Measurements from ENCODE around the gene NKG7. TPM values are rescaled to one million over a fixed set of nuclear protein-coding genes. Genes with fewer than 3 reads are reported as not detected.

Gene NKG7
- total RNA-seq, 3 donors from 2014 or later, result 4.3 to 5.9 (median 4.4) TPM

- intact Hi-C loops (cut with DNase I, micrococcal nuclease), result loop anchor here in 1 of 2 donors (10.0 kb wide), 1 partner anchor 103 kb away; no protein-coding TSS in a partner anchor
- no peaks in the 10 kb centered on the region for H3K9me3 ChIP-seq
- TF ChIP-seq CTCF (IDR thresholded peaks at IDR 0.05), result no peak
Measured at GRCh38 chr19:51331716-51332115, 40.7 kb downstream of the NKG7 start.

GRCh38 chr19:51331193-51331592, 41.3 kb downstream of the NKG7 start:
- ATAC-seq (no peak), DNase-seq (no peak)
- H3K4me1 ChIP-seq (ENCODE audit: low read depth), result no peaks in the 10 kb centered on the region
- no peak for TF ChIP-seq CTCF (IDR thresholded peaks at IDR 0.05)
- no peaks in the 10 kb centered on the region for H3K36me3 ChIP-seq (ENCODE audit: low read depth)
- no peaks in the 10 kb centered on the region for H3K9me3 ChIP-seq
- H3K4me3 ChIP-seq, result no peak overlapping the region
- intact Hi-C loops (cut with DNase I, micrococcal nuclease), result loop anchor here in 1 of 2 donors (10.0 kb wide), 1 partner anchor 104 kb away; no protein-coding TSS in a partner anchor

More at GRCh38 chr19:51331716-51332115, 40.7 kb downstream of the NKG7 start:
- no peak for DNase-seq
- ATAC-seq, result no peak
- Histone ChIP-seq H3K4me3 (no peak overlapping the region), H3K4me1 (ENCODE audit: low read depth) (no peaks in the 10 kb centered on the region), H3K36me3 (ENCODE audit: low read depth) (no peaks in the 10 kb centered on the region)

GRCh38 chr19:51330366-51330765, 42.1 kb downstream of the NKG7 start:
- TF ChIP-seq CTCF (IDR thresholded peaks at IDR 0.05), result no peak
- Histone ChIP-seq H3K36me3 (ENCODE audit: low read depth) (no peaks in the 10 kb centered on the region), H3K9me3 (no peaks in the 10 kb centered on the region), H3K4me1 (ENCODE audit: low read depth) (no peaks in the 10 kb centered on the region), H3K4me3 (no peak overlapping the region)
- no peak for ATAC-seq
- no peak for DNase-seq
- intact Hi-C loops (cut with DNase I, micrococcal nuclease), result loop anchor here in 1 of 2 donors (10.0 kb wide), 1 partner anchor 104 kb away; no protein-coding TSS in a partner anchor

- no peak for TF ChIP-seq CTCF (IDR thresholded peaks at IDR 0.05)
- ATAC-seq (no peak), DNase-seq (no peak)
- intact Hi-C loops (cut with DNase I, micrococcal nuclease), result no loop called here
- no peaks in the 10 kb centered on the region for H3K9me3 ChIP-seq
- H3K4me1 ChIP-seq (ENCODE audit: low read depth), result no peaks in the 10 kb centered on the region
- no peaks in the 10 kb centered on the region for H3K36me3 ChIP-seq (ENCODE audit: low read depth)
- no peak overlapping the region for H3K4me3 ChIP-seq
Measured at GRCh38 chr19:51329411-51329810, 43.0 kb downstream of the NKG7 start.

- H3K36me3 ChIP-seq (ENCODE audit: low read depth), result no peaks in the 10 kb centered on the region
- no peaks in the 10 kb centered on the region for H3K9me3 ChIP-seq
- no peak for TF ChIP-seq CTCF (IDR thresholded peaks at IDR 0.05)
- no peaks in the 10 kb centered on the region for H3K4me1 ChIP-seq (ENCODE audit: low read depth)
- DNase-seq (peak in 2 of 3 donors; percentile 45 to 53), ATAC-seq (peak; percentile 81)
- no peak overlapping the region for H3K4me3 ChIP-seq
- intact Hi-C loops (cut with DNase I, micrococcal nuclease), result no loop called here
Measured at GRCh38 chr19:51327066-51328001, 45.1 kb downstream of the NKG7 start.

Measured in mucosa of descending colon (tissue), 3 donors.